ENCODE measurements around the gene TREX2.

Gene TREX2, protein sequence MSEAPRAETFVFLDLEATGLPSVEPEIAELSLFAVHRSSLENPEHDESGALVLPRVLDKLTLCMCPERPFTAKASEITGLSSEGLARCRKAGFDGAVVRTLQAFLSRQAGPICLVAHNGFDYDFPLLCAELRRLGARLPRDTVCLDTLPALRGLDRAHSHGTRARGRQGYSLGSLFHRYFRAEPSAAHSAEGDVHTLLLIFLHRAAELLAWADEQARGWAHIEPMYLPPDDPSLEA

DNA sequence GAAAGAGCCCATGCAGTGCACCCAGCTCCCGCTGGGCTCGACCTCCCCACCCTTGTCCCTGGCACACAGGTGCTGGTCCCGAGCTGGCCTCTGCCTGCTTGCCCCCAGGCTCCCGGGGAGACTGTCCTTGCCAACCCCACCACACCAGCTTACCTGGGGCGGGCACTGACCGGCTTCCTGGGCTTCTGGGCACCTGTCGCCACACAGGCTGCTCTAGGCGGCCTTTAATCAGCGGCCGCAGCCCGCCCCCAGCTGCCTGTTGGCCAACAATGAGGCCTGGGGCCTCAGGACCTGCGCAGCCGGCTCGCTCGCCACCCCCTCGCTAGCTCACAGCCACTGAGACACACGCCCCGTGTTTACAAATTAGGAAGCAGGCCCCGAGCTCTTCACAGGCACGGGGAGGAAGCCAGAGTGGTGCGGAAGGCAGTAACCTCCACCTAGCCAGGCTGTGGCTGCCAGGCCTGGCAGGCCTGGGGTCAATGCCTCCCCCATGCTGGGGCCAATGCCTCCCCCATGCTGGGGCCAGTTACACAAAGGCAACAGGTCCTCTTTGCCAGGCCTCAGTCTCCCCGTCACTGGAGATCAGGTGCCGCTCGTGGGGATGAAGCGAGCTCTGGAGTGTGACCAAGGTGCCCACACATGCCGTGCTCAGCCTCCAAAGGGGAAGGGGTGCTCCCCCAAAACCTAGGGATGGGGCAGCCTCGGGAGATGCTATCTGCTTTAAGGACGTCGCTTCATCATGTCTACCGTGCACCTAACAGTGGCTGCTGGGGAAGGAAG, at the start of gene TREX2:
TREX2 (minus strand) TSS at position 201 of the 780 bp plus-strand sequence. CDS start 626 bp downstream, outside the sequence.
- no peak within 1 kb of the TSS for H3K27ac ChIP-seq (ENCODE audit: low read length)
- no peaks in the 10 kb centered on the region for H3K4me1 ChIP-seq (ENCODE audit: insufficient read depth, low read length)
- H3K4me3 ChIP-seq (ENCODE audit: low read length), result no peak within 1 kb of the TSS
- H3K36me3 ChIP-seq (ENCODE audit: insufficient read depth, low read depth, low read length), result no peaks in the 10 kb centered on the region
- H3K9ac ChIP-seq (ENCODE audit: low read depth, low read length), result no peak within 1 kb of the TSS
- no peaks in the 10 kb centered on the region for H3K9me3 ChIP-seq (ENCODE audit: insufficient read depth, low read depth, low read length)
- no peaks in the 10 kb centered on the region for H3K27me3 ChIP-seq (ENCODE audit: insufficient read depth, low read length)

DNA sequence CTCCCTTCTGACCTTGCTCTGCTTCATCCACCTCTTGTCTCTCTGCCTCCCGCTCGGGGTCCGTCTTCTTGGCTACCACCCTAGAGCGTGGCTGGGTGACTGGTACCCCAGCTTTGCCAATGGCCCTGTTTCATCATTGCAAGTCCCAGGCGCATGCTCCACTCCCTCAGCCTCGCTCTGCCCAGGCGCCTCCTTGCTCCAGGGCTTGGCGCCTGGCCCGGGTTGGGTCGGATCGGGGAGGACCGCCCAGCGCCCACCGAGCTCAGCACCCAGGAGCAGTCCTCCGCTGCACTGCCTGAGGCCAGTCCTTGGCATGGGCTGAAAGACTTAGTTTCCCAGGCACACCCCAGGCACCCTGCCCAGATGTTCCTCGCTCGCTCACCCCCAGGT, 49.5 kb upstream of the TREX2 start:
- Histone ChIP-seq H3K4me1 (ENCODE audit: insufficient read depth, low read length) (no peaks in the 10 kb centered on the region), H3K36me3 (ENCODE audit: insufficient read depth, low read depth, low read length) (no peaks in the 10 kb centered on the region), H3K4me3 (ENCODE audit: low read length) (peak overlapping the region; percentile 57; the same call in 1 of the 2 replicates), H3K27ac (ENCODE audit: low read length) (no peak overlapping the region), H3K9me3 (ENCODE audit: insufficient read depth, low read depth, low read length) (no peaks in the 10 kb centered on the region), H3K9ac (ENCODE audit: low read depth, low read length) (no peak overlapping the region), H3K27me3 (ENCODE audit: insufficient read depth, low read length) (no peaks in the 10 kb centered on the region; the same call in 1 of the 2 replicates)

DNA sequence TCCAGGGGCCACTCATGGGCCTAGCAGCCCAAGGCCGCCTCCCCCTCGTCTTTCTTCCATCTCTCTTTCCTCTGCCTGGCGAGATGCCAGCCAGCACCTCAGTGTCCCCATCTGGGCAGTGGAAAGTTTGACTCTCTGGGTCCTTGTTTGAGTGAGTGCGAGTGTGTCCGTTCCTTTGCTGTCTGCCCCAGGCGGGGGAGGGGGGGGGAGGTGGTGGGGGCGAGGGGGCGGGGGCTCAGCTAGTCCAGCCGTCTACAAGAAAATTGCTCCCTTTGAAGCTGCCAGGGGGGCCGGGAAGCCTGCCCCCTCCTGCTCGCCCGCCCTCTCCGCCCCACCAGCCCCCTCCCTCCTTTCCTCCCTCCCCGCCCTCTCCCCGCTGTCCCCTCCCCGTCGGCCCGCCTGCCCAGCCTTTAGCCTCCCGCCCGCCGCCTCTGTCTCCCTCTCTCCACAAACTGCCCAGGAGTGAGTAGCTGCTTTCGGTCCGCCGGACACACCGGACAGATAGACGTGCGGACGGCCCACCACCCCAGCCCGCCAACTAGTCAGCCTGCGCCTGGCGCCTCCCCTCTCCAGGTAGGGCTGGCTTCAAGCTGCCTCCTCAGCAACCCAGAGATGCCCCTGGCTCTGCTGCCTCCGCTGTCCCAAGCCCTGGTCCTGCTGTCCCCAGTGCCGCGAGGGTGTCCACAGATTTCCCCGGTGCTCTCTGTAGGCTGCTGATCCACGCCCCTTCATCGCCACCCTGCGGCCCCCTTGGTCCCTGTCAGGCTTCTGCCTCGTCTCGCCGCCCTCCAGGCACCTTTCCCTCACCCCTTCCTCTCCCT, 48.9 kb upstream of the TREX2 start, which contains the start of gene BGN:
BGN (plus strand) TSS at position 440 of the 821 bp plus-strand sequence. CDS start 9,652 bp downstream, outside the sequence.
- Histone ChIP-seq H3K36me3 (ENCODE audit: insufficient read depth, low read depth, low read length) (no peaks in the 10 kb centered on the region), H3K9me3 (ENCODE audit: insufficient read depth, low read depth, low read length) (no peaks in the 10 kb centered on the region), H3K4me3 (ENCODE audit: low read length) (peak within 1 kb of the TSS; percentile 57; the same call in 1 of the 2 replicates), H3K4me1 (ENCODE audit: insufficient read depth, low read length) (no peaks in the 10 kb centered on the region), H3K9ac (ENCODE audit: low read depth, low read length) (no peak within 1 kb of the TSS), H3K27me3 (ENCODE audit: insufficient read depth, low read length) (no peaks in the 10 kb centered on the region; the same call in 1 of the 2 replicates), H3K27ac (ENCODE audit: low read length) (no peak within 1 kb of the TSS)

DNA sequence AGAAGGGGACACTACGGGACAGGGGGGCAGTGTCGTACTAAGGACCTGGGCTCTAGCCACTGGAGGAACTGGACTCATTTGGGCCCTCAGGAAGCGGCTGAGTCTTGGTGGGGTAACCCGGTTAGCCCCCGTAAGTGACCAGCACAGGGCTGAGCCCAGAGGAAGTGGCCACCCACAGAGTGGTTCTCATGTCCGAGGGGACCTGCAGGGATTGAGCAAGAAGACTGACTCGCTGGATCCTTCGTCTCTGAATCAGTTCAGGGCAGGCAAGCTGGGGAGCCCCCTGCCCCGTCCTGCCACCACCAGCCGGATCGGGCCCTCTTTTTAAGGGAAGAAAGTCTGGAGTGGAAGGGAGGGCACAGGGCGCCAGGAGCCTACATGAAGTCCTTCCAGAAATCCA, 48.2 kb upstream of the TREX2 start:
- no peak overlapping the region for H3K9ac ChIP-seq (ENCODE audit: low read depth, low read length)
- no peaks in the 10 kb centered on the region; the same call in 1 of the 2 replicates for H3K27me3 ChIP-seq (ENCODE audit: insufficient read depth, low read length)
- no peaks in the 10 kb centered on the region for H3K4me1 ChIP-seq (ENCODE audit: insufficient read depth, low read length)
- no peak overlapping the region for H3K4me3 ChIP-seq (ENCODE audit: low read length)
- H3K36me3 ChIP-seq (ENCODE audit: insufficient read depth, low read depth, low read length), result no peaks in the 10 kb centered on the region
- H3K9me3 ChIP-seq (ENCODE audit: insufficient read depth, low read depth, low read length), result no peaks in the 10 kb centered on the region
- no peak overlapping the region for H3K27ac ChIP-seq (ENCODE audit: low read length)

DNA sequence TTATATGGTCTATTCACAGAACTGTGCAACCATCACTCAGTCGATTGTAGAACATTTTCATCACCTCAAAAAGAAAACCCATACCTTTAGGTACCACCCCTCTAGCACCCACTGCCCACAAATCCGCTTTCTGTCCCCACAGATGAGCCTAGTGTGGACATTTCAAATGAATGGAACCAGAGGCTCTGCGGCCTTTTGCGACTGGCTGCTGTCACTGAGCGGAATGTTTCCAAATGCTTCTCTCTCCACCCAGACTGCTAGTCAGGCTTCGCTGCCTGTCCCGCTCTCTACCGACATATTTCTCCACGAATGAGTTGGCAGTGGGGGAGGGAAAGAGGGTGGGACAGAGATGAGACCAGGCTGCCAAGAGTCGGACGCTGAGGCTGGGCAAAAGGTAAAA, 47.2 kb upstream of the TREX2 start:
- no peak overlapping the region for H3K4me3 ChIP-seq (ENCODE audit: low read length)
- H3K27ac ChIP-seq (ENCODE audit: low read length), result no peak overlapping the region
- H3K9me3 ChIP-seq (ENCODE audit: insufficient read depth, low read depth, low read length), result no peaks in the 10 kb centered on the region
- H3K9ac ChIP-seq (ENCODE audit: low read depth, low read length), result no peak overlapping the region
- H3K4me1 ChIP-seq (ENCODE audit: insufficient read depth, low read length), result no peaks in the 10 kb centered on the region
- no peaks in the 10 kb centered on the region; the same call in 1 of the 2 replicates for H3K27me3 ChIP-seq (ENCODE audit: insufficient read depth, low read length)
- H3K36me3 ChIP-seq (ENCODE audit: insufficient read depth, low read depth, low read length), result no peaks in the 10 kb centered on the region

DNA sequence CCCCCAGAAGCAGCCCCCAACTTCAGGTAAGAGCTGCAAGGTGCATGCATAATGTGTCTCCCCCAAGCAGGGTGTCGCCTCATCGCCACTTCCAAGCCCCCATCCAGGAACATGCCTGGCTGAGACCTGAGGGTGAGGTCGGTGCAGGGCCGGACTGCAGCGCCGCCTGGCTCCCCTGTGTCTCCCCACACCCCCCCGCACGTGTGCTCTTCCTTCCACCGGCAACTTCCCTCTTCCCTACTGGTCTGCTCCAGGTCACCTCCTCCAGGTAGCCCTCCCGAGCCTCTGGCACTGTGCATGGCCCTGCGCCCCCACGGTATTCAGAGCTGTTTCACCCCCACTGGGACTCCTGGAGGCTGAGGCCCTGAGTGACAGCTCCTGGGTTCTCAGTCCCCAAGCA, 46.7 kb upstream of the TREX2 start:
- no peaks in the 10 kb centered on the region for H3K9me3 ChIP-seq (ENCODE audit: insufficient read depth, low read depth, low read length)
- H3K36me3 ChIP-seq (ENCODE audit: insufficient read depth, low read depth, low read length), result no peaks in the 10 kb centered on the region
- no peak overlapping the region for H3K27ac ChIP-seq (ENCODE audit: low read length)
- H3K4me3 ChIP-seq (ENCODE audit: low read length), result no peak overlapping the region
- no peaks in the 10 kb centered on the region for H3K4me1 ChIP-seq (ENCODE audit: insufficient read depth, low read length)
- H3K27me3 ChIP-seq (ENCODE audit: insufficient read depth, low read length), result no peaks in the 10 kb centered on the region; the same call in 1 of the 2 replicates
- H3K9ac ChIP-seq (ENCODE audit: low read depth, low read length), result no peak overlapping the region

DNA sequence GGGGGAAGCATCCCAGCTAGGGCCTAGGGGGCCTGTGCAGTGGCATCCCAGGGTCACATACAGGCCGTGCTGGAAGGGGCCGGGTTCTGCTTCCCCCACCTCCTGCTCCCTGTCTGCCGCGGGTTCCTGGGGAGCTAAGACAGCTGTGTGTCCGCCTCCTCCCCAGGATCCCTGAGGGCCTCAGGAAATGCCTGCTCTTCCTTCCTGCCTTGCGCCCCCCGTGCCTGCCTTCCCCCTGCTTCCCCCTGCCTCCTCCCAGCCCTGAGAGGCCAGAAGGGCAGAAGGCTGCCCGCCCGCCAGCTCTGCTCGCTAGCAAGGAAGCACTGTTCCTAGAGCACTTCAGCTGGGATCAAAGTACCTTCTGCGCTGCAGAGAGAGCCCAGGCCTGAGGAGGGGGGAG, 46.1 kb upstream of the TREX2 start:
- Histone ChIP-seq H3K9ac (ENCODE audit: low read depth, low read length) (no peak overlapping the region), H3K36me3 (ENCODE audit: insufficient read depth, low read depth, low read length) (no peaks in the 10 kb centered on the region), H3K4me1 (ENCODE audit: insufficient read depth, low read length) (no peaks in the 10 kb centered on the region), H3K27ac (ENCODE audit: low read length) (no peak overlapping the region), H3K9me3 (ENCODE audit: insufficient read depth, low read depth, low read length) (no peaks in the 10 kb centered on the region), H3K27me3 (ENCODE audit: insufficient read depth, low read length) (no peaks in the 10 kb centered on the region; the same call in 1 of the 2 replicates), H3K4me3 (ENCODE audit: low read length) (no peak overlapping the region)

DNA sequence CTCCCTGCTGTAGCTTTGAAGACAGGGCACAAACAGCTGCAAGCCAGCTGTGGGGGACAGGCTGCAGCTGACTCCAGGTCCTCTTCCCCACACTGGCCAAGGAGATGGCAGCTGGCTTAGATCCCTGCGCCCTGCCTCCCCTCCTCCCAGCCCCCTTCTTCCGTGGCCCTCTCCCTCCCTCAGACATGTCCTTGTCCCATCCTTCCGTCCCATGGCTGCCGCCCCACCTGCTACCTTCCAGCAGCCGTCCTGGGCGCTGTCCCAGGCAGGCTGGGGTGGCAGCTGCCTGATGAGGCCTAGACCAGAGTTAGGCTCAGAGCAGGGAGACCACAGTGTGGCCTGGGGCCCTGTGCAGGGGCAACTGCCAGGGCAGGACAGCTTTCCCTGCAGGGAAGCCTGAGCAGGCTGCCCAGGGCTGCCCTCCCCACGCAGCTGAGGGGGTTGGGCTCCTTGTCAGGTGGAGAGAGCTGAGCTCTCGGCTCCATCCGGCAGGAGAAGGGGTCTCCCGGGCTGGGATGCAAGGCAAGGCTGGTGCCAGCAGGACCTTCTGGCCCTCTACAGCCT, 45.6 kb upstream of the TREX2 start:
- H3K27ac ChIP-seq (ENCODE audit: low read length), result no peak overlapping the region

DNA sequence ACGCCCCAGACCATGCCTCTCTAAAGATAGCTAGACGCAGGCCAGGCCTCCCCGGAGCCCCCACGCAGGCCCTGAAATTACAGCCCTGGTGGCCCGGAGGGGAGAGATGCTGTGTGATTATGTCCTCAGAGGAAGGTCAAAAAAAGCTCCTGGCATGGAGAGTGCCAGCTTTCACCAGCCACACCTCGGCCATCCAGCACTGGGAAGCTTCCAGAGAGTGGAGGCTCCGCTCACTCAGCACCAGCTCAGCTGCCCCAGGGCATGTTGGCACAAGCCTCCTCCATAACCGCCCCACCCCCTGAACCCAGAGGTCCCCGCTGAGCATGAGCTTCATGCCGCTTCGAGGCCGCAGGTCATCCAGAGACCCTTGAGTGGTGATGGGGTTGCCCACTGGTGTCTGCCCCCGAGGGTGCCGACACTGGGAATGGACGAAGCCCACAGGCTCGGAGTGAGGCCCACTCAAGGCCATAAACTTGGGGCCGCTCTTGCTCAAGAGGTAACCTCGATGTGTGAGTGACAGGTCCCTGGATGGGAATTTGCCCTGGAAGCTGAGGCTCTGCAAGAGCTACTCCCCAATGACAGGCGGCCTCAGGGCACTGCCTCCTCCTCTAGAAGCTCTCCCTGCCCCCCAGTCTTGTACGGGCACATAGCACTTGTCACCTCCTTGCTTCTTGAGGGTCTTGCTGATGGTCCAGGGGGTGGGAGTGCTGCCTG, 44.5 kb upstream of the TREX2 start:
- Histone ChIP-seq H3K4me3 (ENCODE audit: low read length) (no peak overlapping the region), H3K4me1 (ENCODE audit: insufficient read depth, low read length) (no peaks in the 10 kb centered on the region), H3K36me3 (ENCODE audit: insufficient read depth, low read depth, low read length) (no peaks in the 10 kb centered on the region), H3K9ac (ENCODE audit: low read depth, low read length) (no peak overlapping the region), H3K27ac (ENCODE audit: low read length) (no peak overlapping the region), H3K9me3 (ENCODE audit: insufficient read depth, low read depth, low read length) (no peaks in the 10 kb centered on the region), H3K27me3 (ENCODE audit: insufficient read depth, low read length) (no peaks in the 10 kb centered on the region; the same call in 1 of the 2 replicates)

More for the DNA sequence above, 45.6 kb upstream of the TREX2 start:
- Histone ChIP-seq H3K9me3 (ENCODE audit: insufficient read depth, low read depth, low read length) (no peaks in the 10 kb centered on the region), H3K36me3 (ENCODE audit: insufficient read depth, low read depth, low read length) (no peaks in the 10 kb centered on the region), H3K9ac (ENCODE audit: low read depth, low read length) (no peak overlapping the region), H3K27me3 (ENCODE audit: insufficient read depth, low read length) (no peaks in the 10 kb centered on the region; the same call in 1 of the 2 replicates), H3K4me1 (ENCODE audit: insufficient read depth, low read length) (no peaks in the 10 kb centered on the region), H3K4me3 (ENCODE audit: low read length) (no peak overlapping the region)

DNA sequence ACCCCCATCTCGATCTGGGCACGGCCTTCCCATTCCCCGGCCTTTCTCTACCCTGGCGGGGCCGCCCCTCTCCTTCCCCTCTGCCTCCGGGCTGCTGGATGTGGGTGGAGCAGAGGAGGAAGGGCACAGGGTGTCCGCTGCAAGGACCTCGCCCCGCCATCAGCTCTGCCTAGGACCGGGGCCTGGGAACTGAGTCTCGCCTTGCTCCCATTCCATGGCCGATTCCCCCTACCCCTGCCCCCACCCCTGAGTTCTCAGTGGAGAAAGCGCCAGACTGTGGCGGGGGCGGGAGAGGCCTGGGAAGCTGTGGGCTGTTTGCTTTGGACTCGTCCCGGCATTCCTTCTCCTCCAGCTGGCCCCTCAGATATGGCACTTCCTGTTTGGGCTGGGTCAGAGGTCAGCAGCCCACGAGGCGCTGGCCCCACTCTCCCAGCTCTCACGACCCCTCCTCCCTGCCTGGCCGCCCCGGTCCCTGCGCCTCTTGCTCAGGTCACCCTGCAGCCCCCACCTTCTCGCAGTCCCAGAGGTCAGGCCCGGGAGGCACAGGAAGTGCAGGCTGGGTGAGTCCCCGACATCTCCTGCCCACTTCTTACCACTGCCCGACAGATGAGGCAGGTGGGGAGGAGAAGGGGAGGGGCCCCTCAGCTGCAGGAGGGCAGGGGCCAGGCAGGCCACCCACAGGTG, 42.5 kb upstream of the TREX2 start:
- H3K27ac ChIP-seq (ENCODE audit: low read length), result no peak overlapping the region
- no peak overlapping the region for H3K9ac ChIP-seq (ENCODE audit: low read depth, low read length)
- no peaks in the 10 kb centered on the region for H3K36me3 ChIP-seq (ENCODE audit: insufficient read depth, low read depth, low read length)

More for the DNA sequence above, 42.5 kb upstream of the TREX2 start:
- no peaks in the 10 kb centered on the region for H3K4me1 ChIP-seq (ENCODE audit: insufficient read depth, low read length)
- no peaks in the 10 kb centered on the region for H3K9me3 ChIP-seq (ENCODE audit: insufficient read depth, low read depth, low read length)
- no peaks in the 10 kb centered on the region for H3K27me3 ChIP-seq (ENCODE audit: insufficient read depth, low read length)
- H3K4me3 ChIP-seq (ENCODE audit: low read length), result no peak overlapping the region

Measured in iPS-20b (cell line).